IMR-90 (cell line): ENCODE data around the gene RGS9. TPM values are rescaled to one million over a fixed set of nuclear protein-coding genes. Genes with fewer than 3 reads are reported as not detected.

Experiments
- ATAC-seq: fragments of 200-7000 bp; cut with Tn5 transposase; 2 replicates; pipeline ENCODE4 v1.9.1; 2020; ENCODE audit warnings: low read depth, mild to moderate bottlenecking, moderate library complexity
- BruUV-seq: library from RNA; stranded (reverse); fragments of 400-500 nt; replicated peaks from 2 replicates; lab custom pipeline; 2021; lab: Mats Ljungman, UMichigan
- CTCF ChIA-PET: fragments of 300-600 bp; formaldehyde crosslinking; extraction: SDS; loops from one replicate; lab custom pipeline; 2021; ENCODE audit warnings: antibody characterized with exemption; lab: Yijun Ruan, JAX
- POLR2A ChIA-PET: fragments of 300-600 bp; sonication (Branson Sonifier 250); formaldehyde crosslinking; loops from one replicate; lab custom pipeline; 2022; ENCODE audit warnings: antibody characterized with exemption; ENCODE audit not compliant: unreplicated experiment; lab: Charles Lee
- DNase-seq: peaks from one replicate; pipeline ENCODE4 v3.0.0; 2013
- H2AFZ ChIP-seq: replicated peaks from 2 replicates; pipeline ENCODE3; 2013; ENCODE audit warnings: low read length, mild to moderate bottlenecking; ENCODE audit not compliant: poor library complexity
- H2AK5ac ChIP-seq: 2 replicates; pipeline ENCODE4 v1.6.1; 2013; ENCODE audit warnings: low read depth, low read length, inconsistent platforms
- H2AK9ac ChIP-seq: replicated peaks from 2 replicates; pipeline ENCODE3; 2013; ENCODE audit warnings: mild to moderate bottlenecking, low read depth, low read length, moderate library complexity; ENCODE audit not compliant: poor library complexity
- H2BK120ac ChIP-seq: 2 replicates; pipeline ENCODE4 v1.6.1; 2013; ENCODE audit warnings: low read depth, low read length, inconsistent platforms
- H2BK15ac ChIP-seq: 3 replicates; pipeline ENCODE4 v1.6.1; 2013; ENCODE audit warnings: low read depth, low read length, inconsistent platforms
- H2BK20ac ChIP-seq: 2 replicates; pipeline ENCODE4 v1.6.1; 2013; ENCODE audit warnings: low read depth, mild to moderate bottlenecking, inconsistent platforms, low read length, moderate library complexity
- H2BK5ac ChIP-seq: 2 replicates; pipeline ENCODE4 v1.6.1; 2013; ENCODE audit warnings: mild to moderate bottlenecking, low read depth, low read length, inconsistent platforms; ENCODE audit not compliant: poor library complexity, severe bottlenecking
- H3K14ac ChIP-seq: replicated peaks from 2 replicates; pipeline ENCODE4 v1.6.1; 2013; ENCODE audit warnings: low read depth, low read length, inconsistent platforms
- H3K18ac ChIP-seq: 2 replicates; pipeline ENCODE4 v1.6.1; 2013; ENCODE audit warnings: low read depth, low read length, control low read depth
- H3K23ac ChIP-seq: 2 replicates; pipeline ENCODE4 v1.6.1; 2013; ENCODE audit warnings: low read depth, low read length, inconsistent platforms
- H3K27ac ChIP-seq: 2 replicates; pipeline ENCODE4 v1.5.1; 2013; ENCODE audit warnings: mild to moderate bottlenecking, control low read depth, low read length; ENCODE audit not compliant: insufficient read depth
- H3K27me3 ChIP-seq: 2 replicates; pipeline ENCODE4 v1.6.1; 2013; ENCODE audit warnings: low read length; ENCODE audit not compliant: control insufficient read depth, insufficient read depth
- H3K36me3 ChIP-seq: 2 replicates; pipeline ENCODE4 v1.6.1; 2013; ENCODE audit warnings: low read length, mixed read lengths; ENCODE audit not compliant: control insufficient read depth, insufficient read depth
- H3K4ac ChIP-seq: 2 replicates; pipeline ENCODE4 v1.6.1; 2013; ENCODE audit warnings: low read depth, low read length, inconsistent platforms
- H3K4me1 ChIP-seq: 2 replicates; pipeline ENCODE4 v1.6.1; 2013; ENCODE audit warnings: low read length, mixed read lengths; ENCODE audit not compliant: control insufficient read depth, insufficient read depth
- H3K4me2 ChIP-seq: 2 replicates; pipeline ENCODE4 v1.6.1; 2013; ENCODE audit warnings: low read depth, mild to moderate bottlenecking, control low read depth, low read length, moderate library complexity
- H3K4me3 ChIP-seq: 2 replicates; pipeline ENCODE4 v1.5.1; 2013; ENCODE audit warnings: low read depth, mild to moderate bottlenecking, control low read depth, low read length, moderate library complexity; ENCODE audit not compliant: insufficient read depth
- H3K56ac ChIP-seq: 2 replicates; pipeline ENCODE4 v1.6.1; 2013; ENCODE audit warnings: low read length, inconsistent platforms; ENCODE audit not compliant: insufficient read depth; ENCODE audit errors: extremely low read depth
- H3K79me1 ChIP-seq, 2 experiments: 2 replicates each; pipeline ENCODE4 v1.6.1; 2013; ENCODE audit warnings: low read length in 2 of 2, inconsistent platforms in 1 of 2, low read depth in 1 of 2
- H3K9ac ChIP-seq: 2 replicates; pipeline ENCODE4 v1.6.1; 2013; ENCODE audit warnings: low read depth, low read length, control low read depth
- H3K9me1 ChIP-seq: 2 replicates; pipeline ENCODE4 v1.6.1; 2013; ENCODE audit warnings: low read length, inconsistent platforms; ENCODE audit not compliant: insufficient read depth
- H3K9me3 ChIP-seq: 2 replicates; pipeline ENCODE4 v1.6.1; 2013; ENCODE audit warnings: low read length; ENCODE audit not compliant: control insufficient read depth, insufficient read depth
- H4K20me1 ChIP-seq: 2 replicates; pipeline ENCODE4 v1.6.1; 2013; ENCODE audit warnings: low read length, inconsistent platforms; ENCODE audit not compliant: insufficient read depth
- H4K5ac ChIP-seq: 2 replicates; pipeline ENCODE4 v1.6.1; 2013; ENCODE audit warnings: mild to moderate bottlenecking, low read depth, low read length, control low read depth
- H4K8ac ChIP-seq, 2 experiments: 2 replicates each; pipeline ENCODE4 v1.6.1; 2013; ENCODE audit warnings: low read depth in 2 of 2, low read length in 2 of 2, control low read depth in 1 of 2, inconsistent platforms in 1 of 2
- H4K91ac ChIP-seq: 2 replicates; pipeline ENCODE4 v1.6.1; 2013; ENCODE audit warnings: low read depth, low read length, inconsistent platforms; ENCODE audit not compliant: insufficient read depth
- CEBPB ChIP-seq: IDR thresholded peaks from 2 replicates; pipeline ENCODE4 v1.6.1; 2012; ENCODE audit warnings: low read depth, low read length, improper control_type of control experiment
- ELK1 ChIP-seq: fragments of 150-350 bp; IDR thresholded peaks from 2 replicates; pipeline ENCODE4 v1.6.1; 2016; ENCODE audit warnings: low read depth, mild to moderate bottlenecking, low read length, moderate library complexity, borderline replicate concordance
- FOS ChIP-seq: fragments of 150-350 bp; IDR thresholded peaks from 2 replicates; pipeline ENCODE4 v1.6.1; 2016; ENCODE audit warnings: low read depth, low read length
- MXI1 ChIP-seq: IDR thresholded peaks from 2 replicates; pipeline ENCODE4 v1.6.1; 2012; ENCODE audit warnings: low read depth, mild to moderate bottlenecking, low read length, moderate library complexity, borderline replicate concordance
- RFX5 ChIP-seq: IDR thresholded peaks from 2 replicates; pipeline ENCODE4 v1.8.0; 2012; ENCODE audit warnings: low read depth, mild to moderate bottlenecking, low read length, moderate library complexity
- SMC3 ChIP-seq: fragments of 150-350 bp; IDR thresholded peaks from 2 replicates; pipeline ENCODE4 v1.6.1; 2016; ENCODE audit warnings: low read depth, mild to moderate bottlenecking, antibody characterized with exemption, low read length, moderate library complexity
- USF2 ChIP-seq: fragments of 150-350 bp; IDR thresholded peaks from 2 replicates; pipeline ENCODE4 v1.6.1; 2017; ENCODE audit warnings: mild to moderate bottlenecking, antibody characterized with exemption, low read length, low read depth
- WGBS, 2 experiments: methylation state at CpG; one replicate each; pipeline versions ENCODE4 v1.1.5 to v1.1.7; 2013; ENCODE audit warnings: missing lambda C conversion rate in 2 of 2; ENCODE audit not compliant: insufficient read length in 1 of 2; ENCODE audit errors: extremely low coverage in 2 of 2; 5-methylcytosine and 5-hydroxymethylcytosine counted together
- dilution Hi-C: fragments of 300-500 bp; cut with HindIII; formaldehyde crosslinking; loops from one replicate; pipeline ENCODE4 v1.14.3; 2018; ENCODE audit warnings: low sequenced_read_pairs; ENCODE audit not compliant: unreplicated experiment
- in situ Hi-C: fragments of 300-500 bp; cut with MboI; formaldehyde crosslinking; loops from 3 replicates; pipeline ENCODE4 v1.14.3; 2019; ENCODE audit warnings: low sequenced_read_pairs, inconsistent platforms, mixed read lengths
- intact Hi-C: fragments of 100-400 bp; cut with micrococcal nuclease; formaldehyde crosslinking; loops from 2 replicates; pipeline ENCODE4 v1.10.0; 2022
- polyA plus RNA-seq, 3 experiments: library from polyadenylated mRNA; depleted of rRNA; stranded (reverse); fragments of >200 nt; gene quantifications; 2 replicates each; pipeline ENCODE4 v1.2.3, GENCODE V29; 2012; ENCODE audit warnings: low replicate concordance in 1 of 3
- total RNA-seq: library from RNA; depleted of rRNA; stranded (reverse); fragments of >200 nt; gene quantifications from 2 replicates; pipeline ENCODE4 v1.2.3, GENCODE V29; 2012

The RGS9 gene
- total and polyA plus RNA-seq, 2 of the 4 experiments (the other 2 are of a cell fraction), result 0.90 to 1.1 TPM

- H4K20me1 ChIP-seq, result no peaks in the 10 kb centered on the region
- POLR2A ChIA-PET, result interaction anchor here (0.5 kb wide), 1 partner anchor 43 kb away, joined by 3 read pairs; the partner anchor contains the start of gene GNA13
- peak overlapping the region; percentile 3; the same call in 1 of the 2 replicates for H3K18ac ChIP-seq
- peaks cover 6% of the 10 kb centered on the region; the same call in 1 of the 2 replicates for H3K9me1 ChIP-seq
- H3K4ac ChIP-seq, result no peak overlapping the region
- H3K4me3 ChIP-seq, result no peak overlapping the region
- no peaks in the 10 kb centered on the region for H3K27me3 ChIP-seq
- BruUV-seq, result no TSS peak
- peak overlapping the region; percentile 1 to 9; a peak in 1 of 4 replicates for H4K8ac ChIP-seq
- no peak overlapping the region for H3K14ac ChIP-seq
- peak overlapping the region; percentile 53; the same call in 1 of the 2 replicates for H3K4me2 ChIP-seq
- no CpG with 5 or more reads among the region's 5 CpGs for WGBS, 2 experiments
- no peak for TF ChIP-seq FOS
- TF ChIP-seq RFX5, result no peak
- TF ChIP-seq CEBPB, result no peak
- no peak for TF ChIP-seq USF2
- no peak for TF ChIP-seq MXI1
- TF ChIP-seq SMC3, result no peak
- TF ChIP-seq ELK1, result no peak
- peak overlapping the region; percentile 82 for H2AFZ ChIP-seq
- 0 out of 2 replicates have a peak overlapping the region, but pooled peaks have one; percentile 56 for H2BK120ac ChIP-seq
- peak overlapping the region; percentile 48 for H2AK9ac ChIP-seq
- intact Hi-C loops (loop anchor here (1.0 to 2.0 kb wide), 2 partner anchors 45 to 125 kb away; no protein-coding TSS in a partner anchor), in situ Hi-C loops (no loop called here), dilution Hi-C loops (no loop called here)
- no peak overlapping the region for H2BK15ac ChIP-seq
- no peak overlapping the region for H2BK5ac ChIP-seq
- no peak overlapping the region for H3K27ac ChIP-seq
- no peaks in the 10 kb centered on the region for H3K36me3 ChIP-seq
- H3K9me3 ChIP-seq, result no peaks in the 10 kb centered on the region
- H3K79me1 ChIP-seq, result no peaks in the 10 kb centered on the region
- H3K9ac ChIP-seq, result no peak overlapping the region
- H3K56ac ChIP-seq, result no peak overlapping the region
- ATAC-seq (no peak), DNase-seq (peak; percentile 60)
- H2BK20ac ChIP-seq, result no peak overlapping the region
- no peak overlapping the region for H4K5ac ChIP-seq
- H2AK5ac ChIP-seq, result no peak overlapping the region
- H3K4me1 ChIP-seq, result peaks cover 7% of the 10 kb centered on the region
- H4K91ac ChIP-seq, result no peak overlapping the region
- H3K23ac ChIP-seq, result no peak overlapping the region; the same call in 1 of the 2 replicates
- CTCF ChIA-PET, result interaction anchor here (0.9 to 1.2 kb wide), 6 partner anchors 9 to 180 kb away, joined by 3 to 6 read pairs (median 4); partner anchors contain the start of genes GNA13 and LRRC37A3
Observed at GRCh38 chr17:65099941-65100315, 37.2 kb upstream of the RGS9 start.
